Skeletal muscle satellite cell (primary cell): ENCODE data around the gene S100A12.

Experiments
- H3K27me3 ChIP-seq: 2 replicates; pipeline ENCODE4 v1.7.0; 2013; ENCODE audit warnings: low read length; ENCODE audit not compliant: control insufficient read depth, insufficient read depth
- H3K36me3 ChIP-seq: 2 replicates; pipeline ENCODE4 v1.7.0; 2013; ENCODE audit warnings: mild to moderate bottlenecking, control low read depth, low read length; ENCODE audit not compliant: insufficient read depth
- H3K4me1 ChIP-seq: 2 replicates; pipeline ENCODE4 v1.7.0; 2013; ENCODE audit warnings: low read length; ENCODE audit not compliant: control insufficient read depth, insufficient read depth
- H3K4me2 ChIP-seq: 2 replicates; pipeline ENCODE4 v1.7.0; 2013; ENCODE audit warnings: mild to moderate bottlenecking, low read length
- H3K4me3 ChIP-seq: 2 replicates; pipeline ENCODE4 v1.7.0; 2013; ENCODE audit warnings: low read length
- H3K9ac ChIP-seq: 2 replicates; pipeline ENCODE4 v1.7.0; 2013; ENCODE audit warnings: mild to moderate bottlenecking, low read depth, low read length, moderate library complexity
- H3K9me3 ChIP-seq: replicated peaks from 2 replicates; pipeline ENCODE4 v1.7.0; 2013; ENCODE audit warnings: mild to moderate bottlenecking, control low read depth, low read length

Gene S100A12

GRCh38 chr1:153346077-153346723 is 29.2 kb downstream of the S100A12 start:
- no peak overlapping the region for H3K9ac ChIP-seq

DNA sequence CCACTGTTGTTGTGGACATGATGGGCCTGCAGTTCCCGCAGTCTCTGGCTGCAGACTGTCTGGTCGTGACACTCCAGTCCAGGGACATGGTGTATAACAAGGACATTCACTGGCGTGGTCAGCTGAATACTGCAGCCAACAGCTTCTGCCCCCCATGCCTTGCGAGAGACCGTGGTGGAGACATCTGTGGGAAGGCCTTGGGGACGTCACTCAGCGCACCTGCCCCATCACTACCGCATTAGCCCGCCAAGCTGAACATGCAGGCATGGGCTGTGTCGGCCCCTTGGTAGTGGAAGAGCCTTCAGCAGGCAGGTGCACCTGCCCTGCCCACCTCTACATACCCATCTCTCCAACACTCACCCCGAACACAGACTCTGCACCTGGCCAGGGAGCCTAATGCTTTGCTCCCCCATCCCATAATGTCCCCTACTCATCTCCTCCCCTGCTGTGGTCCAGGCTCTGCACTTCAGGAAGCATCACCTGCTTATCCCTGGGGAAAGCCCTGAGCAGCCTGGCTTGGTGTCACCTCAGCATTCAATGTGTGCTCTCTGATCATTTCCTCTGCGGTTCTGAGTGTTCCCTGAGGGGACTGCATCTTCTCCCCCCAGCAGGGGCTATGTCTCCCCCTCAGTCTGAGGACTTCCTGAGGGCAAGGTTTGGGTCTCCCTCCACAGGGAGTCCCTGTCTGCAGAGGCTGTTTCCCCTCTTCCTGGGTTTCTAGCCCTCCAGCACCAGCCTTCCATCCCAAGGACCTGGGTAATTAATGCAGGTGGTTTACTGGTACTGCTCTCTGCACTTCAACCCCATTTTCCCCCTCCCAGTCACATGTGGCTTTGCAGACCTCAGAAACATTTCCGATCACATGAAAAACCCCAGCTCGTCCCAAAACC is 30.0 kb downstream of the S100A12 start:
- H3K27me3 ChIP-seq, result peaks cover 68% of the 10 kb centered on the region

More at GRCh38 chr1:153346077-153346723, 29.2 kb downstream of the S100A12 start:
- Histone ChIP-seq H3K9me3 (no peaks in the 10 kb centered on the region), H3K36me3 (no peaks in the 10 kb centered on the region), H3K27me3 (peaks cover 74% of the 10 kb centered on the region), H3K4me2 (no peak overlapping the region), H3K4me1 (no peaks in the 10 kb centered on the region), H3K4me3 (no peak overlapping the region)

DNA sequence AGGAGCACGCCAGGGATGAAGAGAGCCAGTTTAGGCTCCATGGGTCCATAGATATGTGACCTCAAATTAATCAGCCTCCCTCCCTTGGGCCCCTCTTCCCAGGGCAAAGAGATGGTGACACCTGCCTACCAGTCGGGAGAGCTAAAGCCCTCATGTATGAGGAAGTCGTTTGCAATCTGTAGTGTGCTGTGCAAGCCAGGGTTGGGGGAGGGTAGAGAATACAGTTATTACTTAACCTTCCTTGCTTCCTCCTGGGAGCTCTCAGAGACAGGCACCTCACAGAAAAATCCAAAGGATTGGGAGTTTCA is 30.7 kb downstream of the S100A12 start:
- no peaks in the 10 kb centered on the region for H3K36me3 ChIP-seq
- no peaks in the 10 kb centered on the region for H3K4me1 ChIP-seq
- no peak overlapping the region for H3K4me3 ChIP-seq
- no peaks in the 10 kb centered on the region for H3K9me3 ChIP-seq
- H3K4me2 ChIP-seq, result no peak overlapping the region
- peaks cover 64% of the 10 kb centered on the region for H3K27me3 ChIP-seq
- H3K9ac ChIP-seq, result no peak overlapping the region

More for the DNA sequence above, 30.0 kb downstream of the S100A12 start:
- Histone ChIP-seq H3K9ac (no peak overlapping the region), H3K4me3 (no peak overlapping the region), H3K4me1 (no peaks in the 10 kb centered on the region), H3K4me2 (no peak overlapping the region), H3K9me3 (no peaks in the 10 kb centered on the region), H3K36me3 (no peaks in the 10 kb centered on the region)

DNA sequence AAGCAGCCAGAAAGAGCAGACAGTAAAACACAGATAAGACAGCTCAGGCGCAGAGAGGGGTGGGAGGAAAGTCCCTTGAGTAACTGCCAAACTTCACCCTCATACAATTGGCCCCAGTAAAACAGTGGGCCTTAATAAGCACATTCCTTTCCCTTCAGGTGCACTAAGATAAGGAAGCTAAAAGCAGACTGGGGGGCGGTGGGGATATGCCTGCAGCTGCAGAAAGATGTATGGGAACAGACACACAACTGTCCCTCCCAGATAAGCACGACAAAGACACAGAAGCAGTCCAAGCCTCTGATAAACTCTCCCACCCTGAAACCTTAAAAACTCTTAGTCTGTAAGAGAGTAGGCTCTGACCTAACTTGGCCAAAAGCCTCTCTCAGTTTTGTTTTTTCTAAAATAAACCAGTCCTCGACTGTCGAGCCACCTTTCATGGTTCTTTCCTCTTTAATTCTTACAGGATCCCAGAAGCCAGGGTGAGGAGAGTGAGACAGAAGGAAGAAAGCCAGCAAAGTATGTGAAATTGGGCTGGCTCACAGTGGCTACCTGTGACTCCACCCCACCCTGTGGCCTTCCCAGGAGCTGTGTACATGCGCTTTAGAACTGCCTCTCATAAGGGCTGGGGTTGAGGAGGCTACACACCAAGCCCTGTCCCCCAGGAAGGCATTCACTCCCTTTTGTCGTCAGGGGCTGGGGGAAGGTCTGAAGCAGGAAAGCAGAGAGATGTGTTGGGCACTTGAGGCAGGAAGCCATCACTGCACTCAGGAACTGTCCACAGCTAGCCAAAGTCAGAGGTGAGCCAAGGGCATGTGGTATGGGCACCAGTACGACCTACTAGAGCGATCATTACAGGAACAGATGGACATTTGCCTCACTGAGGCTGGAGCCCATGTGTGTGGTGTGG is 31.4 kb downstream of the S100A12 start:
- Histone ChIP-seq H3K9me3 (no peaks in the 10 kb centered on the region), H3K4me1 (no peaks in the 10 kb centered on the region), H3K4me2 (no peak overlapping the region), H3K36me3 (no peaks in the 10 kb centered on the region), H3K9ac (no peak overlapping the region), H3K27me3 (peaks cover 60% of the 10 kb centered on the region), H3K4me3 (no peak overlapping the region)

DNA sequence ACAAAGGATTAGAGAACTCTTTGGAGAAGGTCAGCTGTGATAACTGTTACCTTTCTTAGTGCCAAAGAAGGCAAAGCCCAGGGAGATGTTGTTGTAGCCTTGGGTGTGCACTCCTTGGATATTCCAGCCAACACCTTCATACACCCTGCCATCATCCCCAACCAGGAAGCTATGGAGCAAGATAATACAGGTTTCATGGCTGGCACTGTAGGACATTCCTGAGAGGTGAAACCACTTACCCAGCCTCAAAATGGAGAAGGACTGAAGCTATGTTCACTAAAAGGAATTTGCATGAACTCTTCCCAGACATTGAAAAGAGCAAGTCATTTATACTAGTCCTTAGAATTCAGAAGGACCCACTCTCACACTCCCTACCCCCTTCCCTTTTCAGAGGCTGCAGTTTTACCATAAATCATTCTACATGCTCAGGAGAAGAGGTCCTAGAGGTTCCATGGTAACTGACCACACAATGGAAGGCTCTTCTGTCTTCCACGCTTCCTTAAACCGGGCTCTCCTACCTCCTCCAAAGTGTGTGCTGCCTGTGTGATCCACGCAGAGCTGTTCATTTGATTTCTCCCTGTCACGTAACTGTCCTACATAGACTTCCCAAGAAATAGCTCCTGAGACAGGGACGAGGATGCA is 32.3 kb downstream of the S100A12 start:
- no peak overlapping the region for H3K4me2 ChIP-seq
- H3K27me3 ChIP-seq, result peaks cover 55% of the 10 kb centered on the region
- no peaks in the 10 kb centered on the region for H3K9me3 ChIP-seq
- no peaks in the 10 kb centered on the region for H3K36me3 ChIP-seq
- no peak overlapping the region for H3K4me3 ChIP-seq
- no peaks in the 10 kb centered on the region for H3K4me1 ChIP-seq
- H3K9ac ChIP-seq, result no peak overlapping the region

- H3K4me1 ChIP-seq, result no peaks in the 10 kb centered on the region
These were observed 33.2 kb downstream of the S100A12 start for GRCh38 chr1:153342178-153342577.

GRCh38 chr1:153341431-153341934 is 33.9 kb downstream of the S100A12 start:
- Histone ChIP-seq H3K4me3 (no peak overlapping the region), H3K4me1 (no peaks in the 10 kb centered on the region), H3K27me3 (peaks cover 44% of the 10 kb centered on the region)

More at GRCh38 chr1:153342178-153342577, 33.2 kb downstream of the S100A12 start:
- no peak overlapping the region for H3K4me2 ChIP-seq
- no peaks in the 10 kb centered on the region for H3K36me3 ChIP-seq
- H3K9me3 ChIP-seq, result no peaks in the 10 kb centered on the region
- H3K9ac ChIP-seq, result no peak overlapping the region
- H3K27me3 ChIP-seq, result peaks cover 48% of the 10 kb centered on the region
- H3K4me3 ChIP-seq, result no peak overlapping the region

DNA sequence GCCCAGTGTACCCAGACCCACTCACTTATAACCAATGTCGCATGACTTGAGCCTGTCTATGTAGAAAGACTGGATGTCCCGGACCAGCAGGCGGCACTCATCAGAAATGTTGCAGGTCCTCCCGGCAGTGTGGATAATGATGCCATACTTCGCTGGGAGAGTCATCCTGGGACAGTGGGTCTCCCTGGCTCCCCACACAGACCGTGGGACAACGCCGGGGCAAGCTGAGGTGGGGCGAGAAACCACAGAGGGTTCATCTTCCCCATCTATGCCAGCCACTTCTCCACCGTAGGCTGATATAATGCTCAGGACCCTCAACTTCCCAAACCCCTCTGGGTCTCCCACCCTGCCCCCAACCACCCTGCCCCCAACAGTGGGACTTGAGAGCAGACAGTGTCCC is 35.1 kb downstream of the S100A12 start:
- Histone ChIP-seq H3K9ac (no peak overlapping the region), H3K9me3 (no peaks in the 10 kb centered on the region), H3K36me3 (no peaks in the 10 kb centered on the region), H3K4me3 (no peak overlapping the region), H3K4me2 (no peak overlapping the region), H3K27me3 (peaks cover 38% of the 10 kb centered on the region), H3K4me1 (no peaks in the 10 kb centered on the region)

More at GRCh38 chr1:153341431-153341934, 33.9 kb downstream of the S100A12 start:
- no peaks in the 10 kb centered on the region for H3K36me3 ChIP-seq
- no peaks in the 10 kb centered on the region for H3K9me3 ChIP-seq
- no peak overlapping the region for H3K9ac ChIP-seq
- H3K4me2 ChIP-seq, result no peak overlapping the region

DNA sequence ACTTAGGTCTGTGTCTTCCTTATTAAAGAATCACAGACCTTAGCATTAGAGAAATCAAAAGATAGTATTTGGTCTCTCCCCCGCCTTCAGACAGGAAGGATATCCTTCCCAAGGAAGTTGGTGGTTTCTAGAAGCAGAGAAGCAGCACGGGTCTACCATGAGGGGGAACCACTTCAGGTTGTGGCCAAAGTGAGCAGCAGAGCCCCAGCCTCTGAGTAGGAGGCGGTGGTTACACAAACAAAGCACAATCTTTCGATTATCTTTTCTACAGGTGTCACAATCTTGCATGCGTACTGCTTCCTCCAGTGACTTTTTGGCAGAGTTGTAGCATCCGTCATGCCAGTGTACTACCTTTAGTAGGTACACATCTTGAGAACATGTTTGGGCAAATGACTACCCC is 35.6 kb downstream of the S100A12 start:
- Histone ChIP-seq H3K4me3 (no peak overlapping the region), H3K9ac (no peak overlapping the region), H3K36me3 (no peaks in the 10 kb centered on the region), H3K4me2 (no peak overlapping the region), H3K9me3 (no peaks in the 10 kb centered on the region), H3K27me3 (peaks cover 33% of the 10 kb centered on the region), H3K4me1 (no peaks in the 10 kb centered on the region)

DNA sequence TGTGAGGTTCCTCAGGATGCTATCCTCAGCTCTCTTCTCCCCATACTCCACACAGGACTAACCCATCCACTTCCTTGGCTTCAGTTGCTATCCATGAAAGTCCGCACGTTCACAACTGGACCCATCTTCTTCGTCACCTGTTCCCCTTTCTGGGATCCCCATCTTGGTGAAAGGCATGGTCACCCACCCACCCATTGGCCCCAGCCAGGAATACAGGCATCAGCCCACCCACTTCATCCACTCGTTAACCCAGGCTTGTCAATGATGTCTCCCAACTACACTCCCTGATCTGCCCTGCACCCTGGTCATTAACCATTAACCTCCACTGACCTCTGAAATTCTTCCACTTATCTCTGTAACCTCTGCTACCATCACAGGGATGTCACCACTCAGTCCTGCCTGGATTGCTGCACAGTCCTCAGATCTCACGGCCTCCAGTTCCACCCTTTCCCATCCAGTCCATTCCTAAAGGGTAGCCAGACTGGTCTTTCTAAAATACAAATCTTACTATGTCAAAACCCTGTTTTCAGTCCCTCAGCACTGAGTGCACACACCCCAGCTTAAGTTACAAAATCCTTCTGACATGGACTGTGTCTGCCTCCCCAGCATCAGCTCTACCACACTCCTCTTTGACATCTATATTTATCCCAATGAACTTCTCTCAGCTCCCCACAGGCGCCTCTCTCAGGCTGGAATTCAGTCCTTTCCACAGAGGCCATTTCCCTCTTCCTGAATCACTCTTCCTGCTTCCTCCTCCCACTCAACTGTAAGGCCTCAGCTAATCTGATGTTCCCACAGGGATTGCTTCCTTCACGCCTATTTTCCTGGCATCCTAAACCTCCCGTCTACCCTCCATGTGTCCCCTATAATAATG is 37.2 kb downstream of the S100A12 start:
- Histone ChIP-seq H3K27me3 (peaks cover 23% of the 10 kb centered on the region), H3K36me3 (no peaks in the 10 kb centered on the region), H3K9me3 (no peaks in the 10 kb centered on the region), H3K4me1 (no peaks in the 10 kb centered on the region), H3K4me3 (no peak overlapping the region), H3K4me2 (no peak overlapping the region), H3K9ac (no peak overlapping the region)
